ENCODE results near the gene TSPAN9. TPM values are rescaled to one million over a fixed set of nuclear protein-coding genes. Genes with fewer than 3 reads are reported as not detected.
A peak's percentile ranks its signal among the peaks of the same experiment; 100 is the strongest.

The TSPAN9 gene
- total and polyA plus RNA-seq, 2 experiments from 2014 or later: 6.0 to 31.5 TPM

DNA sequence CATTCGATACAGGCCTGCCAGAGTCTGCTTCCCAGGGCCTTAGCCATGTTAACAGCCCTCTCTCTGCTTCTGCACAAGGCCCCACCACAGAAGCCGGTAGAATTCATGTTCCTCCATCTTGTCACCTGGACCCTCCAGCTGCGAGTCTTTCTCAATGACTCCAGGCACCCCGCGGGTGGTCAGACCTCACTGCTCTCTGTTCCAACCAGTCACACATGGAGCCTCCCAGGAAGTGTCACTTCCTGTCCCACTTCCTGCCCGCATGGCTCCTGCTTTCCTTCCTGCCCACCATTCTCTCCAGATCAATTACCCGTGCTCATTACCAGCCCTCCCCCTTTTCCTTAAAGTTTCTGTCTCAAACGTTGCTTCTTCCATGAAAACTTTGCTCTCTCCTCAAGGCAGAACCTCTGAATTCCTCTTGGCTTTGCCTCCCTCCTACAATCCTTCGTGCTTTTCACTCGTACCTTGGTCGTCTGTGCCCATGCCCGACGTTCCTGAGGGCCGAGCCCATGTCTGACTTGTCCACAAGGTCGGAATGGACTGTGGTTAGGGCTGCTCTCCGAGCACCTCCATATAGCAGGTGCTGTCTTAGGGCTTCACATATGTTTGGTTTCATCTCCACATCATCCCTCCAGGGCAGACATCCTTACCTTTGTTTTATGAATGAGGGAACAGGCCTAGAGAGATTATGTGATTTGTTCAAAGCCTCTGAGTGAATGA is 172.1 kb downstream of the TSPAN9 start:
- Mint-ChIP-seq H3K27me3 (ENCODE audit: insufficient read depth, low read depth, poor library complexity) (peaks cover 8% of the 10 kb centered on the region), H3K4me1 (peaks cover 10% of the 10 kb centered on the region), H3K4me3 (no peak overlapping the region), H3K36me3 (ENCODE audit: low read depth) (peaks cover 6% of the 10 kb centered on the region; the same call in 2 of the 3 replicates), H3K27ac (peak overlapping the region; percentile 45), H3K9me3 (no peaks in the 10 kb centered on the region)
- no peaks in the 10 kb centered on the region for H4K20me1 ChIP-seq (replicated peaks; ENCODE audit: insufficient read depth)
- H3K36me3 ChIP-seq (ENCODE audit: insufficient read depth): no peaks in the 10 kb centered on the region
- no peak for ATAC-seq
- no peaks in the 10 kb centered on the region for H3F3A ChIP-seq (replicated peaks; ENCODE audit: low read depth)
- 0 out of 2 replicates have a peak, but pooled peaks cover 4% of the 10 kb centered on the region for H3K9me2 ChIP-seq (ENCODE audit: insufficient read depth)
- H3K79me2 ChIP-seq (replicated peaks; ENCODE audit: insufficient read depth): no peaks in the 10 kb centered on the region
- no peak overlapping the region for H3K4me2 ChIP-seq
- no peak for DNase-seq (ENCODE audit: low spot score)
- no peak overlapping the region for H2AFZ ChIP-seq
- no peak overlapping the region for H3K4me3 ChIP-seq
- TF ChIP-seq, protein P1, sequence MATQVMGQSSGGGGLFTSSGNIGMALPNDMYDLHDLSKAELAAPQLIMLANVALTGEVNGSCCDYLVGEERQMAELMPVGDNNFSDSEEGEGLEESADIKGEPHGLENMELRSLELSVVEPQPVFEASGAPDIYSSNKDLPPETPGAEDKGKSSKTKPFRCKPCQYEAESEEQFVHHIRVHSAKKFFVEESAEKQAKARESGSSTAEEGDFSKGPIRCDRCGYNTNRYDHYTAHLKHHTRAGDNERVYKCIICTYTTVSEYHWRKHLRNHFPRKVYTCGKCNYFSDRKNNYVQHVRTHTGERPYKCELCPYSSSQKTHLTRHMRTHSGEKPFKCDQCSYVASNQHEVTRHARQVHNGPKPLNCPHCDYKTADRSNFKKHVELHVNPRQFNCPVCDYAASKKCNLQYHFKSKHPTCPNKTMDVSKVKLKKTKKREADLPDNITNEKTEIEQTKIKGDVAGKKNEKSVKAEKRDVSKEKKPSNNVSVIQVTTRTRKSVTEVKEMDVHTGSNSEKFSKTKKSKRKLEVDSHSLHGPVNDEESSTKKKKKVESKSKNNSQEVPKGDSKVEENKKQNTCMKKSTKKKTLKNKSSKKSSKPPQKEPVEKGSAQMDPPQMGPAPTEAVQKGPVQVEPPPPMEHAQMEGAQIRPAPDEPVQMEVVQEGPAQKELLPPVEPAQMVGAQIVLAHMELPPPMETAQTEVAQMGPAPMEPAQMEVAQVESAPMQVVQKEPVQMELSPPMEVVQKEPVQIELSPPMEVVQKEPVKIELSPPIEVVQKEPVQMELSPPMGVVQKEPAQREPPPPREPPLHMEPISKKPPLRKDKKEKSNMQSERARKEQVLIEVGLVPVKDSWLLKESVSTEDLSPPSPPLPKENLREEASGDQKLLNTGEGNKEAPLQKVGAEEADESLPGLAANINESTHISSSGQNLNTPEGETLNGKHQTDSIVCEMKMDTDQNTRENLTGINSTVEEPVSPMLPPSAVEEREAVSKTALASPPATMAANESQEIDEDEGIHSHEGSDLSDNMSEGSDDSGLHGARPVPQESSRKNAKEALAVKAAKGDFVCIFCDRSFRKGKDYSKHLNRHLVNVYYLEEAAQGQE (IDR thresholded peaks at IDR 0.05; ENCODE audit: unreplicated experiment): no peak
- no peak for TF ChIP-seq EZH2phosphoT487 (IDR thresholded peaks at IDR 0.05; ENCODE audit: unreplicated experiment)
- TF ChIP-seq NANOG (IDR thresholded peaks at IDR 0.05; ENCODE audit: borderline replicate concordance): no peak
- TF ChIP-seq, protein P2, sequence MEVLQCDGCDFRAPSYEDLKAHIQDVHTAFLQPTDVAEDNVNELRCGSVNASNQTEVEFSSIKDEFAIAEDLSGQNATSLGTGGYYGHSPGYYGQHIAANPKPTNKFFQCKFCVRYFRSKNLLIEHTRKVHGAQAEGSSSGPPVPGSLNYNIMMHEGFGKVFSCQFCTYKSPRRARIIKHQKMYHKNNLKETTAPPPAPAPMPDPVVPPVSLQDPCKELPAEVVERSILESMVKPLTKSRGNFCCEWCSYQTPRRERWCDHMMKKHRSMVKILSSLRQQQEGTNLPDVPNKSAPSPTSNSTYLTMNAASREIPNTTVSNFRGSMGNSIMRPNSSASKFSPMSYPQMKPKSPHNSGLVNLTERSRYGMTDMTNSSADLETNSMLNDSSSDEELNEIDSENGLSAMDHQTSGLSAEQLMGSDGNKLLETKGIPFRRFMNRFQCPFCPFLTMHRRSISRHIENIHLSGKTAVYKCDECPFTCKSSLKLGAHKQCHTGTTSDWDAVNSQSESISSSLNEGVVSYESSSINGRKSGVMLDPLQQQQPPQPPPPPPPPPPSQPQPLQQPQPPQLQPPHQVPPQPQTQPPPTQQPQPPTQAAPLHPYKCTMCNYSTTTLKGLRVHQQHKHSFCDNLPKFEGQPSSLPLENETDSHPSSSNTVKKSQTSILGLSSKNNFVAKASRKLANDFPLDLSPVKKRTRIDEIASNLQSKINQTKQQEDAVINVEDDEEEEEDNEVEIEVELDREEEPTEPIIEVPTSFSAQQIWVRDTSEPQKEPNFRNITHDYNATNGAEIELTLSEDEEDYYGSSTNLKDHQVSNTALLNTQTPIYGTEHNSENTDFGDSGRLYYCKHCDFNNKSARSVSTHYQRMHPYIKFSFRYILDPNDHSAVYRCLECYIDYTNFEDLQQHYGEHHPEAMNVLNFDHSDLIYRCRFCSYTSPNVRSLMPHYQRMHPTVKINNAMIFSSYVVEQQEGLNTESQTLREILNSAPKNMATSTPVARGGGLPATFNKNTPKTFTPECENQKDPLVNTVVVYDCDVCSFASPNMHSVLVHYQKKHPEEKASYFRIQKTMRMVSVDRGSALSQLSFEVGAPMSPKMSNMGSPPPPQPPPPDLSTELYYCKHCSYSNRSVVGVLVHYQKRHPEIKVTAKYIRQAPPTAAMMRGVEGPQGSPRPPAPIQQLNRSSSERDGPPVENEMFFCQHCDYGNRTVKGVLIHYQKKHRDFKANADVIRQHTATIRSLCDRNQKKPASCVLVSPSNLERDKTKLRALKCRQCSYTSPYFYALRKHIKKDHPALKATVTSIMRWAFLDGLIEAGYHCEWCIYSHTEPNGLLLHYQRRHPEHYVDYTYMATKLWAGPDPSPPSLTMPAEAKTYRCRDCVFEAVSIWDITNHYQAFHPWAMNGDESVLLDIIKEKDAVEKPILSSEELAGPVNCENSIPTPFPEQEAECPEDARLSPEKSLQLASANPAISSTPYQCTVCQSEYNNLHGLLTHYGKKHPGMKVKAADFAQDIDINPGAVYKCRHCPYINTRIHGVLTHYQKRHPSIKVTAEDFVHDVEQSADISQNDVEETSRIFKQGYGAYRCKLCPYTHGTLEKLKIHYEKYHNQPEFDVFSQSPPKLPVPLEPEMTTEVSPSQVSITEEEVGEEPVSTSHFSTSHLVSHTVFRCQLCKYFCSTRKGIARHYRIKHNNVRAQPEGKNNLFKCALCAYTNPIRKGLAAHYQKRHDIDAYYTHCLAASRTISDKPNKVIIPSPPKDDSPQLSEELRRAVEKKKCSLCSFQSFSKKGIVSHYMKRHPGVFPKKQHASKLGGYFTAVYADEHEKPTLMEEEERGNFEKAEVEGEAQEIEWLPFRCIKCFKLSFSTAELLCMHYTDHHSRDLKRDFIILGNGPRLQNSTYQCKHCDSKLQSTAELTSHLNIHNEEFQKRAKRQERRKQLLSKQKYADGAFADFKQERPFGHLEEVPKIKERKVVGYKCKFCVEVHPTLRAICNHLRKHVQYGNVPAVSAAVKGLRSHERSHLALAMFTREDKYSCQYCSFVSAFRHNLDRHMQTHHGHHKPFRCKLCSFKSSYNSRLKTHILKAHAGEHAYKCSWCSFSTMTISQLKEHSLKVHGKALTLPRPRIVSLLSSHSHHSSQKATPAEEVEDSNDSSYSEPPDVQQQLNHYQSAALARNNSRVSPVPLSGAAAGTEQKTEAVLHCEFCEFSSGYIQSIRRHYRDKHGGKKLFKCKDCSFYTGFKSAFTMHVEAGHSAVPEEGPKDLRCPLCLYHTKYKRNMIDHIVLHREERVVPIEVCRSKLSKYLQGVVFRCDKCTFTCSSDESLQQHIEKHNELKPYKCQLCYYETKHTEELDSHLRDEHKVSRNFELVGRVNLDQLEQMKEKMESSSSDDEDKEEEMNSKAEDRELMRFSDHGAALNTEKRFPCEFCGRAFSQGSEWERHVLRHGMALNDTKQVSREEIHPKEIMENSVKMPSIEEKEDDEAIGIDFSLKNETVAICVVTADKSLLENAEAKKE (CRISPR knock-in tag; IDR thresholded peaks at IDR 0.05): no peak
- no peak for TF ChIP-seq POLR2AphosphoS5 (IDR thresholded peaks at IDR 0.05; ENCODE audit: low read depth)
- TF ChIP-seq ZNF114 (CRISPR knock-in tag; IDR thresholded peaks at IDR 0.05): no peak
- TF ChIP-seq, protein P3, sequence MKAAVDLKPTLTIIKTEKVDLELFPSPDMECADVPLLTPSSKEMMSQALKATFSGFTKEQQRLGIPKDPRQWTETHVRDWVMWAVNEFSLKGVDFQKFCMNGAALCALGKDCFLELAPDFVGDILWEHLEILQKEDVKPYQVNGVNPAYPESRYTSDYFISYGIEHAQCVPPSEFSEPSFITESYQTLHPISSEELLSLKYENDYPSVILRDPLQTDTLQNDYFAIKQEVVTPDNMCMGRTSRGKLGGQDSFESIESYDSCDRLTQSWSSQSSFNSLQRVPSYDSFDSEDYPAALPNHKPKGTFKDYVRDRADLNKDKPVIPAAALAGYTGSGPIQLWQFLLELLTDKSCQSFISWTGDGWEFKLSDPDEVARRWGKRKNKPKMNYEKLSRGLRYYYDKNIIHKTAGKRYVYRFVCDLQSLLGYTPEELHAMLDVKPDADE (IDR thresholded peaks at IDR 0.05): no peak
- no peak for TF ChIP-seq CREB1 (CRISPR knock-in tag; IDR thresholded peaks at IDR 0.05; ENCODE audit: low read depth)
- TF ChIP-seq, protein P4, sequence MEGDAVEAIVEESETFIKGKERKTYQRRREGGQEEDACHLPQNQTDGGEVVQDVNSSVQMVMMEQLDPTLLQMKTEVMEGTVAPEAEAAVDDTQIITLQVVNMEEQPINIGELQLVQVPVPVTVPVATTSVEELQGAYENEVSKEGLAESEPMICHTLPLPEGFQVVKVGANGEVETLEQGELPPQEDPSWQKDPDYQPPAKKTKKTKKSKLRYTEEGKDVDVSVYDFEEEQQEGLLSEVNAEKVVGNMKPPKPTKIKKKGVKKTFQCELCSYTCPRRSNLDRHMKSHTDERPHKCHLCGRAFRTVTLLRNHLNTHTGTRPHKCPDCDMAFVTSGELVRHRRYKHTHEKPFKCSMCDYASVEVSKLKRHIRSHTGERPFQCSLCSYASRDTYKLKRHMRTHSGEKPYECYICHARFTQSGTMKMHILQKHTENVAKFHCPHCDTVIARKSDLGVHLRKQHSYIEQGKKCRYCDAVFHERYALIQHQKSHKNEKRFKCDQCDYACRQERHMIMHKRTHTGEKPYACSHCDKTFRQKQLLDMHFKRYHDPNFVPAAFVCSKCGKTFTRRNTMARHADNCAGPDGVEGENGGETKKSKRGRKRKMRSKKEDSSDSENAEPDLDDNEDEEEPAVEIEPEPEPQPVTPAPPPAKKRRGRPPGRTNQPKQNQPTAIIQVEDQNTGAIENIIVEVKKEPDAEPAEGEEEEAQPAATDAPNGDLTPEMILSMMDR (conservative IDR thresholded peaks at IDR 0.05; ENCODE audit: low read depth in 2 of 2): no peak
- no peak for TF ChIP-seq JUNB (IDR thresholded peaks at IDR 0.05; ENCODE audit: unreplicated experiment)
- no peaks in the 10 kb centered on the region for H3K27me3 ChIP-seq (ENCODE audit: insufficient read depth)
- no peaks in the 10 kb centered on the region for H3K4me1 ChIP-seq (ENCODE audit: insufficient read depth)
- H3K27ac ChIP-seq (ENCODE audit: low read depth): no peak overlapping the region
